HepG2 (cell line): ENCODE measurements around the gene STRN4. TPM values are rescaled to one million over a fixed set of nuclear protein-coding genes. Genes with fewer than 3 reads are reported as not detected.
A peak's percentile ranks its signal among the peaks of the same experiment; 100 is the strongest.

Experiments
- ATM ChIP-seq: fragments of 450-650 bp; IDR thresholded peaks from 2 replicates; pipeline ENCODE4 v1.7.1; 2017; ENCODE audit warnings: mild to moderate bottlenecking, borderline replicate concordance
- BORCS8-MEF2B ChIP-seq: sonication (generic); formaldehyde crosslinking; IDR thresholded peaks from 2 replicates; pipeline ENCODE4 v1.8.0; 2022; ENCODE audit warnings: mild to moderate bottlenecking, missing genetic modification reagents
- EEA1 ChIP-seq: sonication (generic); formaldehyde crosslinking; IDR thresholded peaks from 2 replicates; pipeline ENCODE4 v1.5.1; 2020; ENCODE audit warnings: mild to moderate bottlenecking, missing genetic modification reagents, borderline replicate concordance
- FOXP1 ChIP-seq, 2 experiments: fragments of 450-650 bp in 1 of 2; IDR thresholded peaks; 2 replicates each; pipeline ENCODE4 v1.6.1; 2017 to 2018; ENCODE audit warnings: antibody characterized with exemption in 1 of 2
- NFKBIZ ChIP-seq: IDR thresholded peaks from 2 replicates; pipeline ENCODE4 v1.6.1; 2018; ENCODE audit warnings: missing genetic modification reagents, missing compliant biosample characterization
- PAX8 ChIP-seq: sonication (generic); formaldehyde crosslinking; IDR thresholded peaks from 2 replicates; pipeline ENCODE4 v1.8.0; 2022; ENCODE audit warnings: mild to moderate bottlenecking, missing genetic modification reagents, borderline replicate concordance
- POLR2A ChIP-seq, 2 experiments: IDR thresholded peaks; 2 replicates each; pipeline ENCODE4 v1.6.1; 2011; ENCODE audit warnings: low read depth in 2 of 2, low read length in 2 of 2, mild to moderate bottlenecking in 1 of 2, moderate library complexity in 1 of 2; ENCODE audit not compliant: insufficient read depth in 1 of 2
- SALL2 ChIP-seq: sonication (generic); formaldehyde crosslinking; IDR thresholded peaks from 2 replicates; pipeline ENCODE4 v1.8.1; 2023; ENCODE audit warnings: mild to moderate bottlenecking, missing genetic modification reagents, inconsistent platforms
- STAT5B ChIP-seq: sonication (generic); formaldehyde crosslinking; IDR thresholded peaks from 2 replicates; pipeline ENCODE4 v1.4.0; 2020; ENCODE audit warnings: missing genetic modification reagents
- TAF1 ChIP-seq: sonication (generic); formaldehyde crosslinking; IDR thresholded peaks from 2 replicates; pipeline ENCODE4 v1.4.0; 2020; ENCODE audit warnings: missing genetic modification reagents
- YEATS4 ChIP-seq: sonication (generic); formaldehyde crosslinking; IDR thresholded peaks from 2 replicates; pipeline ENCODE4 v1.4.0; 2020; ENCODE audit warnings: missing genetic modification reagents, borderline replicate concordance
- ZBTB20 ChIP-seq: sonication (generic); formaldehyde crosslinking; IDR thresholded peaks from 2 replicates; pipeline ENCODE4 v1.8.1; 2023; ENCODE audit warnings: missing genetic modification reagents, low read depth, mild to moderate bottlenecking, borderline replicate concordance
- ZFX ChIP-seq: sonication (generic); formaldehyde crosslinking; IDR thresholded peaks from 2 replicates; pipeline ENCODE4 v1.4.0; 2020; ENCODE audit warnings: mild to moderate bottlenecking, low read depth, missing genetic modification reagents, moderate library complexity
- ZKSCAN8 ChIP-seq: IDR thresholded peaks from 2 replicates; pipeline ENCODE4 v1.6.1; 2016; ENCODE audit warnings: borderline replicate concordance, missing genetic modification reagents, missing compliant biosample characterization
- polyA plus RNA-seq, 8 experiments: library from polyadenylated mRNA; depleted of rRNA in 3 of 8; stranded (reverse) in 7 of 8; unstranded in 1 of 8; fragments of >200 nt; fragmentation: Illumina TruSeq in 4 of 8; extraction: Trizol in 4 of 8; gene quantifications; 2 replicates each; pipeline versions ENCODE4 v1.2.1 to v1.2.3, GENCODE V29; 2011 to 2016; ENCODE audit warnings: low read depth in 4 of 8, missing spikeins in 1 of 8, mixed read lengths in 1 of 8; ENCODE audit not compliant: insufficient read depth in 1 of 8
- total RNA-seq, 5 experiments: library from RNA; depleted of rRNA; stranded (reverse); fragments of >200 nt; fragmentation: Illumina TruSeq; extraction: Trizol; gene quantifications; 2 replicates each; pipeline ENCODE4 v1.2.3, GENCODE V29; 2016; ENCODE audit warnings: low read depth in 1 of 5
- TF ChIP-seq, protein P1 (sequence below): sonication (generic); formaldehyde crosslinking; IDR thresholded peaks from 2 replicates; pipeline ENCODE4 v1.5.1; 2020; ENCODE audit warnings: mild to moderate bottlenecking, missing genetic modification reagents, moderate library complexity
- TF ChIP-seq, protein P2 (sequence below): sonication (generic); formaldehyde crosslinking; IDR thresholded peaks from 2 replicates; pipeline ENCODE4 v1.4.0; 2020; ENCODE audit warnings: missing genetic modification reagents
- TF ChIP-seq, protein P3 (sequence below): sonication (generic); formaldehyde crosslinking; IDR thresholded peaks from 2 replicates; pipeline ENCODE4 v1.8.1; 2022; ENCODE audit warnings: low read depth, mild to moderate bottlenecking, missing genetic modification reagents
- TF ChIP-seq, protein P4 (sequence below): sonication (generic); formaldehyde crosslinking; IDR thresholded peaks from 2 replicates; pipeline ENCODE4 v1.4.0; 2020; ENCODE audit warnings: mild to moderate bottlenecking, missing genetic modification reagents

STRN4 gene
- total and polyA plus RNA-seq, 2 of the 13 experiments (the other 11 are each of a cell fraction or from before 2014, with no cell fraction given), result 43.1 to 57.3 TPM

DNA sequence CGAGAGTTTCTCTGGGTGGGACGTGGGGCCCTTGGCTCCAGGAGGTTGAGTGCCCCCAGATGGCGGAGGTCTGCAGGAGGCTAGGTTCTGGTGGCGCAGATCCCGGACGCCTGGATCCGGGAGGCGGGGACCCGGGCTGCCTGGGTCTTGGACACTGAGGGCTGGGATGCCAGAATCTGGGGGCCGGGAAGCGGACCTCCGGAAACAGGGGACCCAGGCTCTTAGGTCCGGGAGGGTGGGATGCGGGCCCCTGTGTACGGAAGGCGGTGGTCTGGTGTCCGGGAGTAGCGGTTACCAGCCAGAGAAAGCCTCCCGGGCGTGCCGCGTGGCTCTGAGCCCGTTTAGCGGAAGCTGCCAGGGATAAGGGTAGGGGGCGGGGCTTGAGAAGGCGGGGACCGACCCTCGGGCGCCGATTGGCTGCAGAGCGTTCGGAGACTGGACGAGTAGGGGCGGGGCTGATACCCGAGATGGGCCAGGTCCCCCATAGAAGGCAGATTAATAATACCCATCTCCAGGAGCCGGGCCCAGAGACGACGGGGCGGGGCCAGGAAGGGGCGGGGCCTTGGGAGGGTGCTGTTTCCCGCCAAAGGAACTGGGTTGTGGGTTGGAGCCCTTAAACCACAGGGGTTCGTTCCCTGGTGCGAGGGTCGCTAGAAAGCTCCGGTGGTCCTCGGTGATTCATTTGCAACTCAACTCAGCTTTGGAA lies 42.2 kb upstream of the STRN4 start, which contains the start of gene SLC1A5 (continued):
- TF ChIP-seq ZKSCAN8 (CRISPR knock-in tag) (0 out of 2 replicates have a peak, but pooled peaks have one; percentile 47), NFKBIZ (CRISPR knock-in tag) (peak; percentile 86; the same call in 1 of the 2 replicates), YEATS4 (CRISPR knock-in tag) (peak; percentile 87), FOXP1 (IDR thresholded peaks at IDR 0.05) (no peak), FOXP1 (CRISPR knock-in tag; IDR thresholded peaks at IDR 0.05) (no peak), BORCS8-MEF2B (CRISPR knock-in tag) (0 out of 2 replicates have a peak, but pooled peaks have one; percentile 47), POLR2A (IDR thresholded peaks at IDR 0.05; ENCODE audit: insufficient read depth in 1 of 2, low read depth in 2 of 2, low read length in 2 of 2) (peak; percentile 99 to 100), SALL2 (CRISPR knock-in tag) (no peak), TAF1 (CRISPR knock-in tag) (peak; percentile 100), EEA1 (no peak), ZBTB20 (no peak), STAT5B (0 out of 2 replicates have a peak, but pooled peaks have one; percentile 29), ATM (no peak), PAX8 (CRISPR knock-in tag) (peak; percentile 92; the same call in 1 of the 2 replicates), ZFX (CRISPR knock-in tag) (peak; percentile 41; the same call in 1 of the 2 replicates)
- TF ChIP-seq, protein P1, sequence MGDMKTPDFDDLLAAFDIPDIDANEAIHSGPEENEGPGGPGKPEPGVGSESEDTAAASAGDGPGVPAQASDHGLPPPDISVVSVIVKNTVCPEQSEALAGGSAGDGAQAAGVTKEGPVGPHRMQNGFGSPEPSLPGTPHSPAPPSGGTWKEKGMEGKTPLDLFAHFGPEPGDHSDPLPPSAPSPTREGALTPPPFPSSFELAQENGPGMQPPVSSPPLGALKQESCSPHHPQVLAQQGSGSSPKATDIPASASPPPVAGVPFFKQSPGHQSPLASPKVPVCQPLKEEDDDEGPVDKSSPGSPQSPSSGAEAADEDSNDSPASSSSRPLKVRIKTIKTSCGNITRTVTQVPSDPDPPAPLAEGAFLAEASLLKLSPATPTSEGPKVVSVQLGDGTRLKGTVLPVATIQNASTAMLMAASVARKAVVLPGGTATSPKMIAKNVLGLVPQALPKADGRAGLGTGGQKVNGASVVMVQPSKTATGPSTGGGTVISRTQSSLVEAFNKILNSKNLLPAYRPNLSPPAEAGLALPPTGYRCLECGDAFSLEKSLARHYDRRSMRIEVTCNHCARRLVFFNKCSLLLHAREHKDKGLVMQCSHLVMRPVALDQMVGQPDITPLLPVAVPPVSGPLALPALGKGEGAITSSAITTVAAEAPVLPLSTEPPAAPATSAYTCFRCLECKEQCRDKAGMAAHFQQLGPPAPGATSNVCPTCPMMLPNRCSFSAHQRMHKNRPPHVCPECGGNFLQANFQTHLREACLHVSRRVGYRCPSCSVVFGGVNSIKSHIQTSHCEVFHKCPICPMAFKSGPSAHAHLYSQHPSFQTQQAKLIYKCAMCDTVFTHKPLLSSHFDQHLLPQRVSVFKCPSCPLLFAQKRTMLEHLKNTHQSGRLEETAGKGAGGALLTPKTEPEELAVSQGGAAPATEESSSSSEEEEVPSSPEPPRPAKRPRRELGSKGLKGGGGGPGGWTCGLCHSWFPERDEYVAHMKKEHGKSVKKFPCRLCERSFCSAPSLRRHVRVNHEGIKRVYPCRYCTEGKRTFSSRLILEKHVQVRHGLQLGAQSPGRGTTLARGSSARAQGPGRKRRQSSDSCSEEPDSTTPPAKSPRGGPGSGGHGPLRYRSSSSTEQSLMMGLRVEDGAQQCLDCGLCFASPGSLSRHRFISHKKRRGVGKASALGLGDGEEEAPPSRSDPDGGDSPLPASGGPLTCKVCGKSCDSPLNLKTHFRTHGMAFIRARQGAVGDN (CRISPR knock-in tag), result peak; percentile 73
- TF ChIP-seq, protein P2, sequence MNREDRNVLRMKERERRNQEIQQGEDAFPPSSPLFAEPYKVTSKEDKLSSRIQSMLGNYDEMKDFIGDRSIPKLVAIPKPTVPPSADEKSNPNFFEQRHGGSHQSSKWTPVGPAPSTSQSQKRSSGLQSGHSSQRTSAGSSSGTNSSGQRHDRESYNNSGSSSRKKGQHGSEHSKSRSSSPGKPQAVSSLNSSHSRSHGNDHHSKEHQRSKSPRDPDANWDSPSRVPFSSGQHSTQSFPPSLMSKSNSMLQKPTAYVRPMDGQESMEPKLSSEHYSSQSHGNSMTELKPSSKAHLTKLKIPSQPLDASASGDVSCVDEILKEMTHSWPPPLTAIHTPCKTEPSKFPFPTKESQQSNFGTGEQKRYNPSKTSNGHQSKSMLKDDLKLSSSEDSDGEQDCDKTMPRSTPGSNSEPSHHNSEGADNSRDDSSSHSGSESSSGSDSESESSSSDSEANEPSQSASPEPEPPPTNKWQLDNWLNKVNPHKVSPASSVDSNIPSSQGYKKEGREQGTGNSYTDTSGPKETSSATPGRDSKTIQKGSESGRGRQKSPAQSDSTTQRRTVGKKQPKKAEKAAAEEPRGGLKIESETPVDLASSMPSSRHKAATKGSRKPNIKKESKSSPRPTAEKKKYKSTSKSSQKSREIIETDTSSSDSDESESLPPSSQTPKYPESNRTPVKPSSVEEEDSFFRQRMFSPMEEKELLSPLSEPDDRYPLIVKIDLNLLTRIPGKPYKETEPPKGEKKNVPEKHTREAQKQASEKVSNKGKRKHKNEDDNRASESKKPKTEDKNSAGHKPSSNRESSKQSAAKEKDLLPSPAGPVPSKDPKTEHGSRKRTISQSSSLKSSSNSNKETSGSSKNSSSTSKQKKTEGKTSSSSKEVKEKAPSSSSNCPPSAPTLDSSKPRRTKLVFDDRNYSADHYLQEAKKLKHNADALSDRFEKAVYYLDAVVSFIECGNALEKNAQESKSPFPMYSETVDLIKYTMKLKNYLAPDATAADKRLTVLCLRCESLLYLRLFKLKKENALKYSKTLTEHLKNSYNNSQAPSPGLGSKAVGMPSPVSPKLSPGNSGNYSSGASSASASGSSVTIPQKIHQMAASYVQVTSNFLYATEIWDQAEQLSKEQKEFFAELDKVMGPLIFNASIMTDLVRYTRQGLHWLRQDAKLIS (CRISPR knock-in tag), result 0 out of 2 replicates have a peak, but pooled peaks have one; percentile 85
- TF ChIP-seq, protein P3, sequence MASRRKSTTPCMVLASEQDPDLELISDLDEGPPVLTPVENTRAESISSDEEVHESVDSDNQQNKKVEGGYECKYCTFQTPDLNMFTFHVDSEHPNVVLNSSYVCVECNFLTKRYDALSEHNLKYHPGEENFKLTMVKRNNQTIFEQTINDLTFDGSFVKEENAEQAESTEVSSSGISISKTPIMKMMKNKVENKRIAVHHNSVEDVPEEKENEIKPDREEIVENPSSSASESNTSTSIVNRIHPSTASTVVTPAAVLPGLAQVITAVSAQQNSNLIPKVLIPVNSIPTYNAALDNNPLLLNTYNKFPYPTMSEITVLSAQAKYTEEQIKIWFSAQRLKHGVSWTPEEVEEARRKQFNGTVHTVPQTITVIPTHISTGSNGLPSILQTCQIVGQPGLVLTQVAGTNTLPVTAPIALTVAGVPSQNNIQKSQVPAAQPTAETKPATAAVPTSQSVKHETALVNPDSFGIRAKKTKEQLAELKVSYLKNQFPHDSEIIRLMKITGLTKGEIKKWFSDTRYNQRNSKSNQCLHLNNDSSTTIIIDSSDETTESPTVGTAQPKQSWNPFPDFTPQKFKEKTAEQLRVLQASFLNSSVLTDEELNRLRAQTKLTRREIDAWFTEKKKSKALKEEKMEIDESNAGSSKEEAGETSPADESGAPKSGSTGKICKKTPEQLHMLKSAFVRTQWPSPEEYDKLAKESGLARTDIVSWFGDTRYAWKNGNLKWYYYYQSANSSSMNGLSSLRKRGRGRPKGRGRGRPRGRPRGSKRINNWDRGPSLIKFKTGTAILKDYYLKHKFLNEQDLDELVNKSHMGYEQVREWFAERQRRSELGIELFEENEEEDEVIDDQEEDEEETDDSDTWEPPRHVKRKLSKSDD, result no peak
- TF ChIP-seq, protein P4, sequence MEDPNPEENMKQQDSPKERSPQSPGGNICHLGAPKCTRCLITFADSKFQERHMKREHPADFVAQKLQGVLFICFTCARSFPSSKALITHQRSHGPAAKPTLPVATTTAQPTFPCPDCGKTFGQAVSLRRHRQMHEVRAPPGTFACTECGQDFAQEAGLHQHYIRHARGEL (CRISPR knock-in tag), result no peak
